Pancreas (tissue), 10 donors: Measurements from ENCODE around the gene NRIP1. TPM values are rescaled to one million over a fixed set of nuclear protein-coding genes. Genes with fewer than 3 reads are reported as not detected.

ENCODE experiments used
- ATAC-seq, 4 donors: fragments of 200-7000 bp; cut with Tn5 transposase; one replicate each; pipeline versions ENCODE4 v1.8.0 to v1.9.1; 2020; ENCODE audit warnings: mild to moderate bottlenecking in 4 of 4, moderate library complexity in 4 of 4
- DNase-seq, 6 donors: peaks; one replicate each; pipeline ENCODE4 v3.0.0-alpha.2; 2020
- FAIRE-seq: peaks from 2 replicates; lab custom pipeline; 2012; peaks lifted over from hg19 to GRCh38; lab: Jason Lieb, UNC
- H3K27ac ChIP-seq, 4 donors: fragments of 200-600 bp; sonication (generic); 1 replicate in 3 of 4; 2 replicates in 1 of 4; pipeline versions ENCODE4 v1.5.0 to v1.8.0; 2020
- H3K27me3 ChIP-seq, 4 donors: fragments of 200-600 bp; one replicate each; pipeline ENCODE4 v1.8.0; 2021
- H3K36me3 ChIP-seq, 3 donors: fragments of 200-600 bp; sonication (generic) in 1 of 3; one replicate each; pipeline versions ENCODE4 v1.5.0 to v1.8.0; 2020 to 2021
- H3K4me1 ChIP-seq, 3 donors: fragments of 200-600 bp; one replicate each; pipeline ENCODE4 v1.8.0; 2021
- H3K4me3 ChIP-seq, 4 donors: fragments of 200-600 bp; sonication (generic) in 2 of 4; one replicate each; pipeline versions ENCODE4 v1.5.0 to v1.8.0; 2020 to 2021
- H3K9me3 ChIP-seq, 4 donors: fragments of 200-600 bp; one replicate each; pipeline ENCODE4 v1.8.0; 2021
- CTCF ChIP-seq, 4 donors: fragments of 200-600 bp; sonication (generic) in 3 of 4; IDR thresholded peaks; one replicate each; pipeline versions ENCODE4 v1.5.0 to v1.8.0; 2021; ENCODE audit warnings: antibody characterized with exemption in 4 of 4
- WGBS, 2 donors: extraction: QIAGEN DNeasy Blood & Tissue Kit; methylation state at CpG; one replicate each; pipeline ENCODE4 v1.1.7; 2013; 5-methylcytosine and 5-hydroxymethylcytosine counted together
- intact Hi-C, 3 donors: fragments of 100-400 bp; cut with DNase I; formaldehyde crosslinking; loops; one replicate each; pipeline versions ENCODE4 v1.11.1 to v1.14.2; 2022
- polyA plus RNA-seq, 2 donors: library from polyadenylated mRNA; stranded (reverse); fragments of 200-250 nt; gene quantifications; one replicate each; pipeline ENCODE4 v1.2.3, GENCODE V29; 2013
- total RNA-seq, 6 donors: library from RNA; stranded (reverse); fragmentation: NEBNext Ultra II Directional in 4 of 6; extraction: Animal tissue kit (Norgen Biotek cat#: 25700) in 4 of 6; gene quantifications; one replicate each; pipeline versions ENCODE4 v1.2.1 to v1.2.4, GENCODE V29; 2021 to 2023
- donor health status: healthy with polysubstance abuse.
- donor health status: DM: no; HTN: no; CAD: no; lungs with moderate emphysema.
- donor health status: DM: no; HTN: no; CAD: no.
- donor health status: control.
- donor health status: control.
- donor health status: Bipolar disorder and iron deficiency.
- donor health status: DM: yes; HTN: yes; CAD: no.
- donor health status: DM: no; HTN: no; CAD: no.
- donor health status: DM: no; HTN: no; CAD: no.
- donor health status: DM: yes; HTN: yes; CAD: no.

Gene NRIP1
- total and polyA plus RNA-seq, 8 donors, result 3.7 to 33.5 (median 24.1) TPM

- intact Hi-C loops, result no loop called here
- no peak for FAIRE-seq
- no peak for DNase-seq
- H3K27me3 ChIP-seq, result no peaks in the 10 kb centered on the region
- no peak for ATAC-seq
- WGBS, 2 donors, result 95 to 98% methylated on average over 3 of the region's 3 CpGs
- no peaks in the 10 kb centered on the region for H3K4me1 ChIP-seq
- no peak overlapping the region for H3K4me3 ChIP-seq
- no peak overlapping the region for H3K27ac ChIP-seq
- peaks cover 0 to 3% (median 0%) of the 10 kb centered on the region in 3 donors for H3K36me3 ChIP-seq
- H3K9me3 ChIP-seq, result no peaks in the 10 kb centered on the region
- TF ChIP-seq CTCF (IDR thresholded peaks at IDR 0.05), result no peak
Observed at GRCh38 chr21:14961502-14961901, 103.3 kb downstream of the NRIP1 start.

GRCh38 chr21:14959343-14959742 lies 105.5 kb downstream of the NRIP1 start:
- DNase-seq, result no peak
- ATAC-seq, result no peak
- H3K27me3 ChIP-seq, result no peaks in the 10 kb centered on the region
- H3K27ac ChIP-seq, result no peak overlapping the region
- intact Hi-C loops, result no loop called here
- no peak for TF ChIP-seq CTCF (IDR thresholded peaks at IDR 0.05)
- FAIRE-seq, result no peak
- H3K36me3 ChIP-seq, result no peaks in the 10 kb centered on the region
- no peaks in the 10 kb centered on the region for H3K4me1 ChIP-seq
- no peak overlapping the region for H3K4me3 ChIP-seq
- H3K9me3 ChIP-seq, result no peaks in the 10 kb centered on the region
- 53 to 70% methylated on average over 3 of the region's 3 CpGs for WGBS, 2 donors

- ATAC-seq (no peak), FAIRE-seq (no peak)
- WGBS, 2 donors, result 89 to 97% methylated on average over 1 of the region's 1 CpG
Observed at GRCh38 chr21:14957836-14958235, 107.0 kb downstream of the NRIP1 start.

GRCh38 chr21:14956807-14957206 lies 108.0 kb downstream of the NRIP1 start:
- H3K27me3 ChIP-seq, result no peaks in the 10 kb centered on the region
- intact Hi-C loops, result no loop called here
- no peak for TF ChIP-seq CTCF (IDR thresholded peaks at IDR 0.05)
- DNase-seq (no peak), FAIRE-seq (no peak), ATAC-seq (no peak)
- no peaks in the 10 kb centered on the region for H3K4me1 ChIP-seq
- H3K9me3 ChIP-seq, result no peaks in the 10 kb centered on the region
- no peak overlapping the region for H3K27ac ChIP-seq
- no peaks in the 10 kb centered on the region for H3K36me3 ChIP-seq
- H3K4me3 ChIP-seq, result no peak overlapping the region
- 60 to 65% methylated on average over 4 of the region's 4 CpGs for WGBS, 2 donors

More at GRCh38 chr21:14957836-14958235, 107.0 kb downstream of the NRIP1 start:
- Histone ChIP-seq H3K27ac (no peak overlapping the region), H3K4me1 (no peaks in the 10 kb centered on the region), H3K4me3 (no peak overlapping the region), H3K36me3 (no peaks in the 10 kb centered on the region), H3K9me3 (no peaks in the 10 kb centered on the region), H3K27me3 (no peaks in the 10 kb centered on the region)
- no peak for TF ChIP-seq CTCF (IDR thresholded peaks at IDR 0.05)
- intact Hi-C loops, result no loop called here
- DNase-seq, result no peak

GRCh38 chr21:14955936-14956520 lies 108.8 kb downstream of the NRIP1 start:
- FAIRE-seq (no peak), DNase-seq (no peak), ATAC-seq (no peak)
- H3K4me3 ChIP-seq, result no peak overlapping the region
- WGBS, 2 donors, result 63 to 65% methylated on average over 6 of the region's 6 CpGs
- intact Hi-C loops, result no loop called here
- no peaks in the 10 kb centered on the region for H3K9me3 ChIP-seq
- no peak overlapping the region for H3K27ac ChIP-seq
- no peak for TF ChIP-seq CTCF (IDR thresholded peaks at IDR 0.05)
- H3K4me1 ChIP-seq, result no peaks in the 10 kb centered on the region
- no peaks in the 10 kb centered on the region for H3K27me3 ChIP-seq
- no peaks in the 10 kb centered on the region for H3K36me3 ChIP-seq
